ENCODE data around the gene BLVRA.
"Not testable (repeated sequence)": the region's sequence is repeated elsewhere in the genome, so short reads cannot be mapped to it uniquely, and the experiment has no call there.

GRCh38 chr7:43784585-43785087 is 26.2 kb downstream of the BLVRA start:
- not testable (repeated sequence) for TF ChIP-seq ZFP3 (CRISPR knock-in tag; IDR thresholded peaks at IDR 0.05); PPARA (CRISPR knock-in tag; IDR thresholded peaks at IDR 0.05; ENCODE audit: borderline replicate concordance); CREB5 (CRISPR knock-in tag; IDR thresholded peaks at IDR 0.05; ENCODE audit: low read depth); ZFP30 (CRISPR knock-in tag; IDR thresholded peaks at IDR 0.05); ARNTL (CRISPR knock-in tag; IDR thresholded peaks at IDR 0.05; ENCODE audit: borderline replicate concordance, low read depth); ZNF565 (CRISPR knock-in tag; conservative IDR thresholded peaks at IDR 0.05; ENCODE audit: low read depth); SNAI2 (CRISPR knock-in tag; IDR thresholded peaks at IDR 0.05); ZC3H10 (CRISPR knock-in tag; IDR thresholded peaks at IDR 0.05)

Measured in SK-N-SH treated with all-trans-retinoic acid at 6 μM for 48 hours (cell line).